Measurements from ENCODE around the gene CNST.

CNST gene

DNA sequence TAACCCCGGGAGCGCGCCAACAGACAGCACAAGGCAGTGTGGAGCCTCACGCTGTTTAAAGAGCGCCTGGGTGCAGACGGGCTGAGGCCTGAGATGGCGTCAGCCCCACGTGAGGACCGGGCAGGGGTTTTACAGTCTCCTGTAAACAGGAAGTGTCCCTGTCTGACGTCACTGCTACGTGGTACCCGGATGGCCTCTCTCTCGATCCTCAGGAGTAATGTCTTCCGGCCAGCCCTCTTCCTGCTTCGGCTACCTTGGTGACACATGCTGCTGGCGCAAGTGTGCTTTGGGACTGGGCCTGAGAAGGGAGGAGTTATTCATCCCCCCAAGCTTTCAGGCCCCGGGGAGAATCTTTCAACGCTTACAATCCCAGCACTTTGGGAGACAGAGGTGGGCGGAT is 41.2 kb downstream of the CNST start:
- Histone ChIP-seq H3K4me1 (ENCODE audit: insufficient read depth, low read length, poor library complexity, severe bottlenecking) (peaks cover 15% of the 10 kb centered on the region), H3K4me3 (ENCODE audit: low read length, poor library complexity, severe bottlenecking) (no peak overlapping the region), H3K4me2 (ENCODE audit: low read depth, low read length, poor library complexity, severe bottlenecking) (no peak overlapping the region), H3K79me2 (ENCODE audit: insufficient read depth, low read length) (peaks cover 41% of the 10 kb centered on the region), H3K36me3 (ENCODE audit: insufficient read depth, low read length) (no peaks in the 10 kb centered on the region), H4K20me1 (ENCODE audit: insufficient read depth, low read length, poor library complexity, severe bottlenecking) (peaks cover 14% of the 10 kb centered on the region), H3K9ac (ENCODE audit: low read depth, low read length, poor library complexity, severe bottlenecking) (no peak overlapping the region), H3F3A (ENCODE audit: low read depth) (no peaks in the 10 kb centered on the region), H3K9me3 (ENCODE audit: insufficient read depth, low read depth, low read length) (no peaks in the 10 kb centered on the region), H3K9me2 (replicated peaks; ENCODE audit: low read depth, low read length) (no peaks in the 10 kb centered on the region), H3K27me3 (ENCODE audit: insufficient read depth, low read length, poor library complexity, severe bottlenecking) (no peaks in the 10 kb centered on the region), H2AFZ (ENCODE audit: low read length) (no peak overlapping the region)
- TF ChIP-seq, protein P1, sequence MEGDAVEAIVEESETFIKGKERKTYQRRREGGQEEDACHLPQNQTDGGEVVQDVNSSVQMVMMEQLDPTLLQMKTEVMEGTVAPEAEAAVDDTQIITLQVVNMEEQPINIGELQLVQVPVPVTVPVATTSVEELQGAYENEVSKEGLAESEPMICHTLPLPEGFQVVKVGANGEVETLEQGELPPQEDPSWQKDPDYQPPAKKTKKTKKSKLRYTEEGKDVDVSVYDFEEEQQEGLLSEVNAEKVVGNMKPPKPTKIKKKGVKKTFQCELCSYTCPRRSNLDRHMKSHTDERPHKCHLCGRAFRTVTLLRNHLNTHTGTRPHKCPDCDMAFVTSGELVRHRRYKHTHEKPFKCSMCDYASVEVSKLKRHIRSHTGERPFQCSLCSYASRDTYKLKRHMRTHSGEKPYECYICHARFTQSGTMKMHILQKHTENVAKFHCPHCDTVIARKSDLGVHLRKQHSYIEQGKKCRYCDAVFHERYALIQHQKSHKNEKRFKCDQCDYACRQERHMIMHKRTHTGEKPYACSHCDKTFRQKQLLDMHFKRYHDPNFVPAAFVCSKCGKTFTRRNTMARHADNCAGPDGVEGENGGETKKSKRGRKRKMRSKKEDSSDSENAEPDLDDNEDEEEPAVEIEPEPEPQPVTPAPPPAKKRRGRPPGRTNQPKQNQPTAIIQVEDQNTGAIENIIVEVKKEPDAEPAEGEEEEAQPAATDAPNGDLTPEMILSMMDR (conservative IDR thresholded peaks at IDR 0.05; ENCODE audit: low read length) = no peak
- TF ChIP-seq EZH2phosphoT487 (IDR thresholded peaks at IDR 0.05; ENCODE audit: borderline replicate concordance) = no peak

DNA sequence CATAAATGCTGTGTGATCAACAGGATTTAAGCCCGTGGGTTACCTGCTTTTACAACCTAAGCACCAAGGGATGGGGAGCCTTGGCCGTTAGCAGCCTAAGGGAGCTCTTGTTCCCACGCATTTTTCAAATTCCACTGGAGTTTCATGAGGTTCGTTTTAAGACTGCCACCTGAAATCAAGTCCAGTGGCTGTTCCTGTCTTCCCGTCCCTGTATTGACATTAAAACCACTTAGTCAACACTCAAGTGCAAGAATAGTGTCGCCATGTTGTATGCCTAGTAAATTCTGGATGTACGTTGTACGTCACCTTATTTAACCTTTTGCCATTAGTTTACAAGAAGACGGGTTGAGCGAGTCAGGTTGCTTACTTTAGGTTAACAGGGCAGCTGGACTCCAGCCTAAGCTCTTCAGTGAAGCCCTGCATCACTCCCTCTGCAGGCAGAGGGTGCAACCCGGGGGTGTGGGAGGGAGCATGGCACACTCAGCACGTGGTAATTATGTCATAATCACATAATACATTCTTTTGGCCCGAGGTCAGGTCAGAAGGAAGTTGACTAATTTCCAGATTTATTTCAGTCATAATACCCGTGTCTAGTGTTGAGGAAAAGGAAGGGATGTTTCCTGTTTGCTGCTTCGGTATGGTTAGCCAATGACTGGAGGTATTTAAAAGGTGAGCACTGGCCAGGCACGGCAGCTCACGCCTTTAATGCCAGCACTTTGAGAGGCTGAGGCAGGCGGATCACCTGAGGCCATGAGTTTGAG is 42.5 kb downstream of the CNST start:
- H3K9ac ChIP-seq (ENCODE audit: low read depth, low read length, poor library complexity, severe bottlenecking) = no peak overlapping the region
- no peak overlapping the region for H3K4me2 ChIP-seq (ENCODE audit: low read depth, low read length, poor library complexity, severe bottlenecking)
- H3K36me3 ChIP-seq (ENCODE audit: insufficient read depth, low read length) = no peaks in the 10 kb centered on the region
- no peaks in the 10 kb centered on the region for H3K9me2 ChIP-seq (replicated peaks; ENCODE audit: low read depth, low read length)
- H3K4me3 ChIP-seq (ENCODE audit: low read length, poor library complexity, severe bottlenecking) = no peak overlapping the region
- H3F3A ChIP-seq (ENCODE audit: low read depth) = no peaks in the 10 kb centered on the region
- H3K27me3 ChIP-seq (ENCODE audit: insufficient read depth, low read length, poor library complexity, severe bottlenecking) = no peaks in the 10 kb centered on the region
- peaks cover 10% of the 10 kb centered on the region for H3K4me1 ChIP-seq (ENCODE audit: insufficient read depth, low read length, poor library complexity, severe bottlenecking)
- peaks cover 10% of the 10 kb centered on the region for H4K20me1 ChIP-seq (ENCODE audit: insufficient read depth, low read length, poor library complexity, severe bottlenecking)
- H3K79me2 ChIP-seq (ENCODE audit: insufficient read depth, low read length) = peaks cover 33% of the 10 kb centered on the region
- no peak overlapping the region for H2AFZ ChIP-seq (ENCODE audit: low read length)
- no peaks in the 10 kb centered on the region for H3K9me3 ChIP-seq (ENCODE audit: insufficient read depth, low read depth, low read length)
- TF ChIP-seq, protein P1 (conservative IDR thresholded peaks at IDR 0.05; ENCODE audit: low read length) = no peak
- TF ChIP-seq EZH2phosphoT487 (IDR thresholded peaks at IDR 0.05; ENCODE audit: borderline replicate concordance) = no peak

DNA sequence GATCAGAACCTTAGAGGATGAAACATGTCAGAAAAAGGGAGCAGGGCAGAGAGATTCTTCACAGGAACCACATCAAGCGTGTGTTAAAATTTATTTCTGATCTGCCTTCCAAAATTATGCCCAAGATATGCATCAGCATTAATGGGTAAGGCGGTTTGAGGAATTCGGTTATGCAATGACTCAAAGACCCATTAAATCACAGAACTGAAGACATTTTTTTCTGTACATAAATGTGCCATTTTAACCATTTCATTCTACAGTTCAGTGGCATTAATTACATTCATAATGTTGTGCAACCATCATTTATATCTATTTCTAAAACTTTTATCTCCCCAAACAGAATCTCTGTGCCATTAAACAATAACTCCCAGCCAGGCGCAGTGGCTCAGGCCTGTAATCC is 43.4 kb downstream of the CNST start:
- no peak for TF ChIP-seq EZH2phosphoT487 (IDR thresholded peaks at IDR 0.05; ENCODE audit: borderline replicate concordance)
- TF ChIP-seq, protein P1 (conservative IDR thresholded peaks at IDR 0.05; ENCODE audit: low read length) = no peak
- Histone ChIP-seq H2AFZ (ENCODE audit: low read length) (no peak overlapping the region), H3F3A (ENCODE audit: low read depth) (no peaks in the 10 kb centered on the region), H3K79me2 (ENCODE audit: insufficient read depth, low read length) (peaks cover 28% of the 10 kb centered on the region), H3K36me3 (ENCODE audit: insufficient read depth, low read length) (no peaks in the 10 kb centered on the region), H3K4me2 (ENCODE audit: low read depth, low read length, poor library complexity, severe bottlenecking) (no peak overlapping the region), H3K9me2 (replicated peaks; ENCODE audit: low read depth, low read length) (no peaks in the 10 kb centered on the region), H3K9ac (ENCODE audit: low read depth, low read length, poor library complexity, severe bottlenecking) (no peak overlapping the region), H3K4me3 (ENCODE audit: low read length, poor library complexity, severe bottlenecking) (no peak overlapping the region), H4K20me1 (ENCODE audit: insufficient read depth, low read length, poor library complexity, severe bottlenecking) (peaks cover 10% of the 10 kb centered on the region), H3K27me3 (ENCODE audit: insufficient read depth, low read length, poor library complexity, severe bottlenecking) (no peaks in the 10 kb centered on the region), H3K4me1 (ENCODE audit: insufficient read depth, low read length, poor library complexity, severe bottlenecking) (peaks cover 10% of the 10 kb centered on the region), H3K9me3 (ENCODE audit: insufficient read depth, low read depth, low read length) (no peaks in the 10 kb centered on the region)

All from Loucy (cell line).